SK-N-SH treated with all-trans-retinoic acid at 6 μM for 48 hours (cell line): ENCODE data around the gene P2RY14.

Experiments
- ATAC-seq: fragments of 200-7000 bp; cut with Tn5 transposase; 3 replicates; pipeline ENCODE4 v1.9.1; 2020; ENCODE audit warnings: mild to moderate bottlenecking, moderate library complexity
- ARNTL ChIP-seq: fragments of 450-650 bp; formaldehyde crosslinking; IDR thresholded peaks from 2 replicates; pipeline ENCODE4 v1.5.0; 2020; ENCODE audit warnings: low read depth, mild to moderate bottlenecking, moderate library complexity, borderline replicate concordance
- BACH2 ChIP-seq: fragments of 250-450 bp; sonication (Bioruptor Pico); IDR thresholded peaks from 2 replicates; pipeline ENCODE4 v1.9.0; 2021; ENCODE audit warnings: mild to moderate bottlenecking, borderline replicate concordance
- CREB5 ChIP-seq: fragments of 250-450 bp; sonication (Bioruptor Pico); IDR thresholded peaks from 2 replicates; pipeline ENCODE4 v1.5.1; 2020; ENCODE audit warnings: low read depth, mild to moderate bottlenecking, moderate library complexity
- CSDC2 ChIP-seq: fragments of 250-450 bp; sonication (Bioruptor Pico); IDR thresholded peaks from 2 replicates; pipeline ENCODE4 v1.5.0; 2020; ENCODE audit warnings: mild to moderate bottlenecking, moderate library complexity
- GLIS3 ChIP-seq: fragments of 250-450 bp; sonication (Bioruptor Pico); IDR thresholded peaks from 2 replicates; pipeline ENCODE4 v1.5.0; 2020; ENCODE audit warnings: mild to moderate bottlenecking, moderate library complexity
- OSR1 ChIP-seq: fragments of 250-450 bp; sonication (Bioruptor Pico); IDR thresholded peaks from 2 replicates; pipeline ENCODE4 v1.8.0; 2022; ENCODE audit warnings: moderate library complexity, mild to moderate bottlenecking, inconsistent platforms
- PATZ1 ChIP-seq: fragments of 250-450 bp; sonication (Bioruptor Pico); IDR thresholded peaks from 2 replicates; pipeline ENCODE4 v1.8.0; 2020; ENCODE audit warnings: mild to moderate bottlenecking, moderate library complexity, borderline replicate concordance
- POU6F1 ChIP-seq: fragments of 250-450 bp; sonication (Bioruptor Pico); IDR thresholded peaks from 2 replicates; pipeline ENCODE4 v1.8.0; 2021; ENCODE audit warnings: low read depth, mild to moderate bottlenecking, moderate library complexity, borderline replicate concordance
- PPARA ChIP-seq: fragments of 250-450 bp; sonication (Bioruptor Pico); IDR thresholded peaks from 2 replicates; pipeline ENCODE4 v1.5.0; 2020; ENCODE audit warnings: mild to moderate bottlenecking, borderline replicate concordance
- RARB ChIP-seq: fragments of 250-450 bp; sonication (Bioruptor Pico); IDR thresholded peaks from 2 replicates; pipeline ENCODE4 v1.8.0; 2021; ENCODE audit warnings: mild to moderate bottlenecking, moderate library complexity
- TCF4 ChIP-seq: fragments of 250-450 bp; sonication (Bioruptor Pico); IDR thresholded peaks from 2 replicates; pipeline ENCODE4 v1.8.0; 2021; ENCODE audit warnings: mild to moderate bottlenecking, moderate library complexity, borderline replicate concordance
- TOX ChIP-seq: fragments of 250-450 bp; sonication (Bioruptor Pico); IDR thresholded peaks from 2 replicates; pipeline ENCODE4 v1.8.0; 2021; ENCODE audit warnings: mild to moderate bottlenecking, moderate library complexity, borderline replicate concordance
- ZC3H10 ChIP-seq: fragments of 250-450 bp; sonication (Bioruptor Pico); IDR thresholded peaks from 2 replicates; pipeline ENCODE4 v1.5.1; 2021; ENCODE audit warnings: mild to moderate bottlenecking, moderate library complexity
- ZFP3 ChIP-seq: fragments of 250-450 bp; sonication (Bioruptor Pico); IDR thresholded peaks from 2 replicates; pipeline ENCODE4 v1.5.0; 2020; ENCODE audit warnings: mild to moderate bottlenecking, moderate library complexity
- ZFP30 ChIP-seq: fragments of 450-650 bp; formaldehyde crosslinking; IDR thresholded peaks from 2 replicates; pipeline ENCODE4 v1.5.0; 2022; ENCODE audit warnings: mild to moderate bottlenecking, moderate library complexity
- ZNF565 ChIP-seq: fragments of 450-650 bp; formaldehyde crosslinking; conservative IDR thresholded peaks from 2 replicates; pipeline ENCODE4 v1.5.0; 2020; ENCODE audit warnings: low read depth, mild to moderate bottlenecking, moderate library complexity
- ZNF70 ChIP-seq: fragments of 450-650 bp; formaldehyde crosslinking; IDR thresholded peaks from 2 replicates; pipeline ENCODE4 v1.5.0; 2020; ENCODE audit warnings: mild to moderate bottlenecking, moderate library complexity
- ZNF8 ChIP-seq: fragments of 450-650 bp; formaldehyde crosslinking; IDR thresholded peaks from 2 replicates; pipeline ENCODE4 v1.5.0; 2020; ENCODE audit warnings: mild to moderate bottlenecking, moderate library complexity
- TF ChIP-seq, protein P1 (sequence below): fragments of 250-450 bp; sonication (Bioruptor Pico); IDR thresholded peaks from 2 replicates; pipeline ENCODE4 v1.5.1; 2021; ENCODE audit warnings: mild to moderate bottlenecking, moderate library complexity

The P2RY14 gene

GRCh38 chr3:151213881-151214280, 64.5 kb downstream of the P2RY14 start (continued):
- TF ChIP-seq, protein P1, sequence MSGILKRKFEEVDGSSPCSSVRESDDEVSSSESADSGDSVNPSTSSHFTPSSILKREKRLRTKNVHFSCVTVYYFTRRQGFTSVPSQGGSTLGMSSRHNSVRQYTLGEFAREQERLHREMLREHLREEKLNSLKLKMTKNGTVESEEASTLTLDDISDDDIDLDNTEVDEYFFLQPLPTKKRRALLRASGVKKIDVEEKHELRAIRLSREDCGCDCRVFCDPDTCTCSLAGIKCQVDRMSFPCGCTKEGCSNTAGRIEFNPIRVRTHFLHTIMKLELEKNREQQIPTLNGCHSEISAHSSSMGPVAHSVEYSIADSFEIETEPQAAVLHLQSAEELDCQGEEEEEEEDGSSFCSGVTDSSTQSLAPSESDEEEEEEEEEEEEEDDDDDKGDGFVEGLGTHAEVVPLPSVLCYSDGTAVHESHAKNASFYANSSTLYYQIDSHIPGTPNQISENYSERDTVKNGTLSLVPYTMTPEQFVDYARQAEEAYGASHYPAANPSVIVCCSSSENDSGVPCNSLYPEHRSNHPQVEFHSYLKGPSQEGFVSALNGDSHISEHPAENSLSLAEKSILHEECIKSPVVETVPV (CRISPR knock-in tag) = no peak

DNA sequence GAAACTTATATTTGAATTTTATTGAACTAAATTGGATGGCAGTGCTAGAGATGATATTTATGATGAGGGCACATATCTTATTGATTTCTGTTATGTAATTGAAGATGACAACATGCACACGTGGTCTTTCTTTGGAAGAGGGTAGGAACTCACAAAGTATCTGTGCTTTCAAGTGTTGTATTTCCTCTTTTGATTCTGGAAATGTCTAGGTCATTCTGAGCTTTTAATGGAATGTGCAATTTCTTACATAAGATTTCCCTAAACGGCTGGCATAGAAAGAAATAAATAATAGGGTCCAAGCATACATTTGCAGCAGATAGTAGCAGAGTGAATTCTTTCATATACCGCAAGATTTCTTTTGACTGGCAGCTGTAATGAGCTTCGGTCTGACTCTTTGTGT, 65.2 kb downstream of the P2RY14 start:
- TF ChIP-seq GLIS3 (CRISPR knock-in tag) = no peak
- TF ChIP-seq RARB (CRISPR knock-in tag) = no peak
- no peak for TF ChIP-seq CSDC2
- no peak for TF ChIP-seq ZNF8 (CRISPR knock-in tag)
- TF ChIP-seq ZNF70 (CRISPR knock-in tag) = no peak
- no peak for TF ChIP-seq BACH2
- no peak for TF ChIP-seq PATZ1 (CRISPR knock-in tag)
- no peak for TF ChIP-seq OSR1 (CRISPR knock-in tag)
- ATAC-seq = no peak

GRCh38 chr3:151210676-151211381, 67.5 kb downstream of the P2RY14 start:
- no peak for TF ChIP-seq TOX (CRISPR knock-in tag)
- TF ChIP-seq, protein P1 (CRISPR knock-in tag) = no peak
- TF ChIP-seq GLIS3 (CRISPR knock-in tag) = no peak
- no peak for TF ChIP-seq POU6F1 (CRISPR knock-in tag)
- TF ChIP-seq ZNF565 = no peak
- TF ChIP-seq ZNF8 (CRISPR knock-in tag) = no peak
- no peak for TF ChIP-seq PPARA
- TF ChIP-seq CREB5 = no peak
- TF ChIP-seq ZC3H10 (CRISPR knock-in tag) = no peak
- TF ChIP-seq BACH2 = no peak
- TF ChIP-seq TCF4 (CRISPR knock-in tag) = no peak
- peak; percentile 39; the same call in 2 of the 3 replicates for ATAC-seq

GRCh38 chr3:151209654-151210053, 68.7 kb downstream of the P2RY14 start:
- ATAC-seq = no peak
- TF ChIP-seq BACH2 = no peak
- no peak for TF ChIP-seq ZNF70 (CRISPR knock-in tag)
- TF ChIP-seq, protein P1 (CRISPR knock-in tag) = no peak
- no peak for TF ChIP-seq CSDC2
- no peak for TF ChIP-seq TCF4 (CRISPR knock-in tag)

- ATAC-seq = no peak
- TF ChIP-seq ZNF70 (CRISPR knock-in tag) (no peak), ARNTL (CRISPR knock-in tag) (no peak), CREB5 (no peak), ZFP30 (no peak), ZNF8 (CRISPR knock-in tag) (no peak), GLIS3 (CRISPR knock-in tag) (no peak), ZFP3 (no peak), OSR1 (CRISPR knock-in tag) (no peak), BACH2 (no peak), TCF4 (CRISPR knock-in tag) (no peak)
Measured at GRCh38 chr3:151206201-151206600, 72.1 kb downstream of the P2RY14 start.
